ENCODE results near the gene UGT1A4. TPM values are rescaled to one million over a fixed set of nuclear protein-coding genes. Genes with fewer than 3 reads are reported as not detected.

Gene UGT1A4
- total and polyA plus RNA-seq, 2 of the 8 experiments (the other 6 are each of a cell fraction or from before 2014, with no cell fraction given), result not detected

- Histone ChIP-seq H3K9ac (replicated peaks in 1 of 4; ENCODE audit: extremely low read depth in 1 of 4, low read depth in 3 of 4, low read length in 3 of 4) (no peak overlapping the region), H3K27me3 (replicated peaks in 1 of 4; ENCODE audit: control insufficient read depth in 3 of 4, extremely low read depth in 1 of 4, insufficient read depth in 3 of 4, low read length in 3 of 4) (peaks cover 0 to 1% (median 0%) of the 10 kb centered on the region in 4 experiments; a peak in 1 of 7 replicates), H2AFZ (ENCODE audit: low read length) (no peak overlapping the region), H2BK5ac (ENCODE audit: low read depth, low read length) (no peak overlapping the region), H4K8ac (ENCODE audit: extremely low read depth, insufficient read depth, low read length) (no peak overlapping the region), H3K27ac (ENCODE audit: low read depth, low read length) (no peak overlapping the region), H3K4me1 (replicated peaks in 1 of 4; ENCODE audit: control insufficient read depth in 3 of 4, insufficient read depth in 4 of 4, low read length in 3 of 4) (no peaks in the 10 kb centered on the region), H3K79me1 (ENCODE audit: low read depth, low read length) (no peaks in the 10 kb centered on the region), H4K5ac (ENCODE audit: insufficient read length, low read depth, low read length) (no peak overlapping the region), H2AK5ac (ENCODE audit: low read depth, low read length) (no peak overlapping the region), H3K9me3 (ENCODE audit: insufficient read depth in 2 of 2, low read depth in 1 of 2, low read length in 1 of 2) (no peaks in the 10 kb centered on the region), H2BK12ac (ENCODE audit: low read depth, low read length) (no peak overlapping the region), H2BK20ac (ENCODE audit: low read length) (no peak overlapping the region), H2BK15ac (ENCODE audit: low read length) (no peak overlapping the region), H3K4me3 (ENCODE audit: extremely low read depth in 1 of 4, insufficient read depth in 2 of 4, low read depth in 3 of 4, low read length in 4 of 4) (no peak overlapping the region), H4K20me1 (replicated peaks in 1 of 2; ENCODE audit: control insufficient read depth in 1 of 2, insufficient read depth in 2 of 2, low read length in 2 of 2) (no peaks in the 10 kb centered on the region), H3K56ac (replicated peaks; ENCODE audit: insufficient read length, low read depth, low read length) (no peak overlapping the region), H3K4me2 (ENCODE audit: insufficient read depth in 1 of 2, low read depth in 2 of 2, low read length in 2 of 2) (no peak overlapping the region), H4K91ac (replicated peaks; ENCODE audit: insufficient read length, low read length) (no peak overlapping the region), H3K79me2 (ENCODE audit: control insufficient read depth in 1 of 2, insufficient read depth in 2 of 2, low read length in 2 of 2) (no peaks in the 10 kb centered on the region), H3K36me3 (ENCODE audit: control insufficient read depth in 2 of 4, insufficient read depth in 4 of 4, low read length in 3 of 4) (no peaks in the 10 kb centered on the region), H2BK120ac (replicated peaks; ENCODE audit: low read depth, low read length) (no peak overlapping the region), H3K4ac (replicated peaks; ENCODE audit: insufficient read length, low read depth, low read length) (no peak overlapping the region), H3K23ac (ENCODE audit: insufficient read length) (no peak overlapping the region), H3K14ac (ENCODE audit: insufficient read length) (no peak overlapping the region), H3K23me2 (ENCODE audit: low read depth, low read length) (no peaks in the 10 kb centered on the region), H3K18ac (ENCODE audit: extremely low read depth, low read length) (no peak overlapping the region)
- ChIA-PET POLR2A (ENCODE audit: partially characterized antibody) (no interaction called here), CTCF (ENCODE audit: partially characterized antibody) (interaction anchor here (0.7 to 1.7 kb wide), 2 partner anchors 239 to 265 kb away, joined by 3 to 4 read pairs; no protein-coding TSS in a partner anchor)
- 89% methylated on average over 7 of the region's 7 CpGs; no CpG with 5 or more reads in 1 of the 2 experiments for WGBS, 2 experiments (ENCODE audit: extremely low coverage in 1 of 2, insufficient coverage in 1 of 2, insufficient read length in 1 of 2, insufficient replicate concordance in 2 of 2, low coverage in 1 of 2, low lambda C conversion rate in 2 of 2, missing lambda C conversion rate in 1 of 2)
- DNase-seq (ENCODE audit: low read depth in 1 of 2, low spot score in 2 of 2) (no peak), FAIRE-seq (no peak)
- TF ChIP-seq YY1 (IDR thresholded peaks at IDR 0.05; ENCODE audit: low read depth, low read length), result no peak
- no peak for TF ChIP-seq EGR1 (IDR thresholded peaks at IDR 0.05; ENCODE audit: borderline replicate concordance, low read depth, low read length)
- no peak for TF ChIP-seq CTBP2 (IDR thresholded peaks at IDR 0.05; ENCODE audit: borderline replicate concordance, insufficient read depth, insufficient read length, low read length)
- TF ChIP-seq KDM1A (IDR thresholded peaks at IDR 0.05; ENCODE audit: borderline replicate concordance, low read length), result no peak
- TF ChIP-seq TAF1 (IDR thresholded peaks at IDR 0.05; ENCODE audit: low read depth, low read length), result no peak
- no peak for TF ChIP-seq FOSL1 (IDR thresholded peaks at IDR 0.05; ENCODE audit: insufficient read depth, low read depth, low read length)
- no peak for TF ChIP-seq RNF2 (IDR thresholded peaks at IDR 0.05; ENCODE audit: borderline replicate concordance, low read depth, low read length, missing control alignments, poor library complexity, severe bottlenecking)
- TF ChIP-seq EZH2 (IDR thresholded peaks at IDR 0.05; ENCODE audit: low read depth, low read length, severe bottlenecking), result no peak
- TF ChIP-seq KDM4A (IDR thresholded peaks at IDR 0.05; ENCODE audit: low read depth, low read length, severe bottlenecking), result no peak
Observed at GRCh38 chr2:233713262-233713615, 5.3 kb upstream of the UGT1A4 start.
